CMK (cell line): ENCODE measurements around the gene CCNG2.

ENCODE experiments used
- DNase-seq: peaks from one replicate; pipeline ENCODE4 v3.0.0-alpha.2; 2010; ENCODE audit warnings: low read depth

The CCNG2 gene

GRCh38 chr4:77177199-77177598, 20.2 kb downstream of the CCNG2 start:
- DNase-seq: no peak

- DNase-seq: no peak
Measured at GRCh38 chr4:77178560-77178959, 21.6 kb downstream of the CCNG2 start.

GRCh38 chr4:77179519-77179918, 22.5 kb downstream of the CCNG2 start:
- DNase-seq: no peak

- DNase-seq: no peak
Measured at GRCh38 chr4:77181720-77182119, 24.7 kb downstream of the CCNG2 start.

GRCh38 chr4:77183777-77184420, 26.9 kb downstream of the CCNG2 start:
- no peak for DNase-seq

GRCh38 chr4:77184974-77185373, 28.0 kb downstream of the CCNG2 start:
- DNase-seq: no peak

- DNase-seq: no peak
Measured at GRCh38 chr4:77185686-77186085, 28.7 kb downstream of the CCNG2 start.

- no peak for DNase-seq
Measured at GRCh38 chr4:77187322-77187721, 30.3 kb downstream of the CCNG2 start.

GRCh38 chr4:77188498-77189220, 31.7 kb downstream of the CCNG2 start:
- DNase-seq: no peak

- no peak for DNase-seq
Measured at GRCh38 chr4:77189412-77189811, 32.4 kb downstream of the CCNG2 start.

- no peak for DNase-seq
Measured at GRCh38 chr4:77190053-77190452, 33.0 kb downstream of the CCNG2 start.

GRCh38 chr4:77193046-77193445, 36.0 kb downstream of the CCNG2 start:
- DNase-seq: no peak

- peak; percentile 40 for DNase-seq
Measured at GRCh38 chr4:77193511-77194102, 36.6 kb downstream of the CCNG2 start.

GRCh38 chr4:77194366-77194765, 37.4 kb downstream of the CCNG2 start:
- DNase-seq: no peak

- DNase-seq: no peak
Measured at GRCh38 chr4:77194989-77195388, 38.0 kb downstream of the CCNG2 start.

GRCh38 chr4:77196866-77197265, 39.9 kb downstream of the CCNG2 start:
- no peak for DNase-seq

- no peak for DNase-seq
Measured at GRCh38 chr4:77197361-77197760, 40.4 kb downstream of the CCNG2 start.

GRCh38 chr4:77197831-77198230, 40.8 kb downstream of the CCNG2 start:
- no peak for DNase-seq

- no peak for DNase-seq
Measured at GRCh38 chr4:77199276-77199675, 42.3 kb downstream of the CCNG2 start.

- no peak for DNase-seq
Measured at GRCh38 chr4:77199701-77200100, 42.7 kb downstream of the CCNG2 start.

GRCh38 chr4:77201343-77201742, 44.3 kb downstream of the CCNG2 start:
- no peak for DNase-seq

GRCh38 chr4:77201857-77202256, 44.9 kb downstream of the CCNG2 start:
- DNase-seq: no peak

- DNase-seq: no peak
Measured at GRCh38 chr4:77202491-77202890, 45.5 kb downstream of the CCNG2 start.
